ENCODE results near the gene MPDU1. TPM values are rescaled to one million over a fixed set of nuclear protein-coding genes. Genes with fewer than 3 reads are reported as not detected.

The MPDU1 gene
- total RNA-seq, 1 experiment from 2014 or later = 149 TPM

- Histone ChIP-seq H3K27ac (ENCODE audit: low read depth, low read length, poor library complexity, severe bottlenecking) (no peak overlapping the region), H3K4me3 (ENCODE audit: low read depth, low read length, poor library complexity, severe bottlenecking) (no peak overlapping the region), H3K36me3 (ENCODE audit: insufficient read depth, low read length, poor library complexity, severe bottlenecking) (peaks cover 73% of the 10 kb centered on the region), H3K4me1 (ENCODE audit: insufficient read depth, low read length, poor library complexity, severe bottlenecking) (peaks cover 56% of the 10 kb centered on the region), H3K27me3 (replicated peaks; ENCODE audit: insufficient read depth, low read depth, low read length, poor library complexity) (no peaks in the 10 kb centered on the region), H3K9me3 (ENCODE audit: low read depth, low read length, poor library complexity, severe bottlenecking) (no peaks in the 10 kb centered on the region)
- CTCF ChIA-PET = interaction anchor here (0.9 kb wide), 1 partner anchor 17 kb away, joined by 3 read pairs; no protein-coding TSS in a partner anchor
- POLR2A ChIA-PET (ENCODE audit: low non-redundant PET) = no interaction called here
- TF ChIP-seq EZH2 (IDR thresholded peaks at IDR 0.05; ENCODE audit: borderline replicate concordance, low read depth, low read length, poor library complexity, severe bottlenecking) = no peak
- TF ChIP-seq CTCF (conservative IDR thresholded peaks at IDR 0.05; ENCODE audit: low read depth, low read length) = no peak
- DNase-seq (ENCODE audit: low spot score) = no peak
- intact Hi-C loops (cut with micrococcal nuclease; ENCODE audit: unreplicated experiment) = no loop called here
- TSS peak; percentile 14 for BruUV-seq (replicated peaks)
These were observed 6.1 kb upstream of the MPDU1 start for GRCh38 chr17:7577327-7578199.

- Histone ChIP-seq H3K27me3 (replicated peaks; ENCODE audit: insufficient read depth, low read depth, low read length, poor library complexity) (no peaks in the 10 kb centered on the region), H3K4me3 (ENCODE audit: low read depth, low read length, poor library complexity, severe bottlenecking) (no peak within 1 kb of the TSS), H3K27ac (ENCODE audit: low read depth, low read length, poor library complexity, severe bottlenecking) (peak within 1 kb of the TSS; percentile 74), H3K9me3 (ENCODE audit: low read depth, low read length, poor library complexity, severe bottlenecking) (no peaks in the 10 kb centered on the region), H3K4me1 (ENCODE audit: insufficient read depth, low read length, poor library complexity, severe bottlenecking) (peaks cover 64% of the 10 kb centered on the region), H3K36me3 (ENCODE audit: insufficient read depth, low read length, poor library complexity, severe bottlenecking) (peaks cover 61% of the 10 kb centered on the region)
- BruUV-seq (replicated peaks) = no TSS peak
- peak; percentile 88 for DNase-seq (ENCODE audit: low spot score)
- ChIA-PET POLR2A (ENCODE audit: low non-redundant PET) (no interaction called here), CTCF (interaction anchor here (2.0 kb wide), 1 partner anchor 10 kb away, joined by 6 read pairs; no protein-coding TSS in a partner anchor)
- TF ChIP-seq EZH2 (IDR thresholded peaks at IDR 0.05; ENCODE audit: borderline replicate concordance, low read depth, low read length, poor library complexity, severe bottlenecking) (no peak), CTCF (conservative IDR thresholded peaks at IDR 0.05; ENCODE audit: low read depth, low read length) (no peak)
- intact Hi-C loops (cut with micrococcal nuclease; ENCODE audit: unreplicated experiment) = no loop called here
These were observed 4.4 kb upstream of the MPDU1 start, which contains the start of gene CD68 for GRCh38 chr17:7579001-7579833. Gene CD68, plus strand, starts transcription at chr17:7579638. Its CDS starts 40 bp downstream, at chr17:7579678.

- Histone ChIP-seq H3K4me1 (ENCODE audit: insufficient read depth, low read length, poor library complexity, severe bottlenecking) (peaks cover 61% of the 10 kb centered on the region), H3K4me3 (ENCODE audit: low read depth, low read length, poor library complexity, severe bottlenecking) (no peak overlapping the region), H3K27ac (ENCODE audit: low read depth, low read length, poor library complexity, severe bottlenecking) (peak overlapping the region; percentile 74), H3K9me3 (ENCODE audit: low read depth, low read length, poor library complexity, severe bottlenecking) (no peaks in the 10 kb centered on the region), H3K36me3 (ENCODE audit: insufficient read depth, low read length, poor library complexity, severe bottlenecking) (peaks cover 53% of the 10 kb centered on the region), H3K27me3 (replicated peaks; ENCODE audit: insufficient read depth, low read depth, low read length, poor library complexity) (no peaks in the 10 kb centered on the region)
- BruUV-seq (replicated peaks) = no TSS peak
- TF ChIP-seq CTCF (conservative IDR thresholded peaks at IDR 0.05; ENCODE audit: low read depth, low read length) = no peak
- no peak for TF ChIP-seq EZH2 (IDR thresholded peaks at IDR 0.05; ENCODE audit: borderline replicate concordance, low read depth, low read length, poor library complexity, severe bottlenecking)
- ChIA-PET CTCF (interaction anchor here (2.0 kb wide), 1 partner anchor 9 kb away, joined by 6 read pairs; no protein-coding TSS in a partner anchor), POLR2A (ENCODE audit: low non-redundant PET) (interaction anchor here (0.6 kb wide), 1 partner anchor 72 kb away, joined by 5 read pairs; no protein-coding TSS in a partner anchor)
- DNase-seq (ENCODE audit: low spot score) = no peak
- intact Hi-C loops (cut with micrococcal nuclease; ENCODE audit: unreplicated experiment) = loop anchor here (5.0 kb wide), 2 partner anchors 107 to 307 kb away; partner anchors contain the start of genes CHD3, TP53 and WRAP53
These were observed 3.6 kb upstream of the MPDU1 start for GRCh38 chr17:7579834-7580603.
